Measurements from ENCODE around the gene GRIN1. TPM values are rescaled to one million over a fixed set of nuclear protein-coding genes. Genes with fewer than 3 reads are reported as not detected.

GRIN1 gene
- total RNA-seq, 2 donors from 2014 or later: 0.35 to 0.73 TPM

GRCh38 chr9:137165250-137165836 lies 26.4 kb downstream of the GRIN1 start:
- Histone ChIP-seq H3K36me3 (ENCODE audit: control insufficient read depth, insufficient read depth, low read length) (no peaks in the 10 kb centered on the region), H3K27me3 (ENCODE audit: control insufficient read depth, insufficient read depth, low read length, poor library complexity, severe bottlenecking) (peaks cover 100% of the 10 kb centered on the region), H3K9ac (ENCODE audit: extremely low read depth, low read length, poor library complexity, severe bottlenecking) (no peak overlapping the region), H3K27ac (ENCODE audit: low read depth, low read length) (no peak overlapping the region), H3K9me3 (ENCODE audit: control insufficient read depth, low read length) (no peaks in the 10 kb centered on the region), H3K4me3 (ENCODE audit: low read length) (no peak overlapping the region), H3K4me1 (ENCODE audit: control insufficient read depth, insufficient read depth, low read length) (no peaks in the 10 kb centered on the region)
- 88% methylated on average over 22 to 32 of the region's 32 CpGs for WGBS, 2 experiments (ENCODE audit: insufficient coverage in 1 of 2, insufficient read length in 1 of 2)
- H3K27me3 Mint-ChIP-seq (ENCODE audit: insufficient read depth): peaks cover 89% of the 10 kb centered on the region
- H3K9me3 Mint-ChIP-seq: no peaks in the 10 kb centered on the region
- no peaks in the 10 kb centered on the region for H3K36me3 Mint-ChIP-seq (ENCODE audit: low read depth)
- H3K4me1 Mint-ChIP-seq: no peaks in the 10 kb centered on the region
- H3K4me3 Mint-ChIP-seq: no peak overlapping the region
- no peak for DNase-seq
- H3K27ac Mint-ChIP-seq: no peak overlapping the region
- no peak for TF ChIP-seq CTCF (conservative IDR thresholded peaks at IDR 0.05)

- Histone ChIP-seq H3K27ac (ENCODE audit: low read depth, low read length) (no peak overlapping the region), H3K36me3 (ENCODE audit: control insufficient read depth, insufficient read depth, low read length) (no peaks in the 10 kb centered on the region), H3K9me3 (ENCODE audit: control insufficient read depth, low read length) (no peaks in the 10 kb centered on the region), H3K4me1 (ENCODE audit: control insufficient read depth, insufficient read depth, low read length) (no peaks in the 10 kb centered on the region), H3K4me3 (ENCODE audit: low read length) (no peak overlapping the region), H3K27me3 (ENCODE audit: control insufficient read depth, insufficient read depth, low read length, poor library complexity, severe bottlenecking) (peaks cover 100% of the 10 kb centered on the region), H3K9ac (ENCODE audit: extremely low read depth, low read length, poor library complexity, severe bottlenecking) (no peak overlapping the region)
- no peak overlapping the region for H3K4me3 Mint-ChIP-seq
- H3K9me3 Mint-ChIP-seq: no peaks in the 10 kb centered on the region
- no peaks in the 10 kb centered on the region for H3K36me3 Mint-ChIP-seq (ENCODE audit: low read depth)
- no peak overlapping the region for H3K27ac Mint-ChIP-seq
- no peaks in the 10 kb centered on the region for H3K4me1 Mint-ChIP-seq
- no peak for TF ChIP-seq CTCF (conservative IDR thresholded peaks at IDR 0.05)
- H3K27me3 Mint-ChIP-seq (ENCODE audit: insufficient read depth): peaks cover 89% of the 10 kb centered on the region
- 78 to 81% methylated on average over 9 to 22 of the region's 22 CpGs for WGBS, 2 experiments (ENCODE audit: insufficient coverage in 1 of 2, insufficient read length in 1 of 2)
- DNase-seq: no peak
These were observed 27.7 kb downstream of the GRIN1 start for GRCh38 chr9:137166380-137167229.

GRCh38 chr9:137167277-137167746 lies 28.4 kb downstream of the GRIN1 start:
- no peak overlapping the region for H3K4me3 ChIP-seq (ENCODE audit: low read length)
- H3K27ac ChIP-seq (ENCODE audit: low read depth, low read length): no peak overlapping the region
- no peak overlapping the region for H3K9ac ChIP-seq (ENCODE audit: extremely low read depth, low read length, poor library complexity, severe bottlenecking)
- H3K9me3 ChIP-seq (ENCODE audit: control insufficient read depth, low read length): no peaks in the 10 kb centered on the region
- H3K4me3 Mint-ChIP-seq: no peak overlapping the region
- DNase-seq: no peak
- no peak overlapping the region for H3K27ac Mint-ChIP-seq
- no peaks in the 10 kb centered on the region for H3K36me3 ChIP-seq (ENCODE audit: control insufficient read depth, insufficient read depth, low read length)
- H3K9me3 Mint-ChIP-seq: no peaks in the 10 kb centered on the region
- no peaks in the 10 kb centered on the region for H3K4me1 Mint-ChIP-seq
- no peak for TF ChIP-seq CTCF (conservative IDR thresholded peaks at IDR 0.05)
- WGBS, 2 experiments (ENCODE audit: insufficient coverage in 1 of 2, insufficient read length in 1 of 2): 36 to 48% methylated on average over 10 to 44 of the region's 44 CpGs
- H3K27me3 Mint-ChIP-seq (ENCODE audit: insufficient read depth): peaks cover 88% of the 10 kb centered on the region
- H3K4me1 ChIP-seq (ENCODE audit: control insufficient read depth, insufficient read depth, low read length): no peaks in the 10 kb centered on the region
- no peaks in the 10 kb centered on the region for H3K36me3 Mint-ChIP-seq (ENCODE audit: low read depth)
- peaks cover 100% of the 10 kb centered on the region for H3K27me3 ChIP-seq (ENCODE audit: control insufficient read depth, insufficient read depth, low read length, poor library complexity, severe bottlenecking)
